HepG2 (cell line): ENCODE measurements around the gene NAV2. TPM values are rescaled to one million over a fixed set of nuclear protein-coding genes. Genes with fewer than 3 reads are reported as not detected.

Experiments used
- ARHGAP35 ChIP-seq: sonication (generic); formaldehyde crosslinking; IDR thresholded peaks from 2 replicates; pipeline ENCODE4 v1.9.0; 2022; ENCODE audit warnings: mild to moderate bottlenecking, inconsistent platforms, moderate library complexity, missing genetic modification reagents, borderline replicate concordance
- ATAD3A ChIP-seq: sonication (generic); formaldehyde crosslinking; IDR thresholded peaks from 2 replicates; pipeline ENCODE4 v1.4.0; 2020; ENCODE audit warnings: missing genetic modification reagents
- HDAC2 ChIP-seq: sonication (generic); formaldehyde crosslinking; IDR thresholded peaks from 2 replicates; pipeline ENCODE4 v1.4.0; 2020; ENCODE audit warnings: missing genetic modification reagents
- JUN ChIP-seq: sonication (generic); formaldehyde crosslinking; IDR thresholded peaks from 2 replicates; pipeline ENCODE4 v1.4.0; 2020; ENCODE audit warnings: mild to moderate bottlenecking, missing genetic modification reagents
- MTA1 ChIP-seq: sonication (generic); formaldehyde crosslinking; IDR thresholded peaks from 2 replicates; pipeline ENCODE4 v1.4.0; 2020; ENCODE audit warnings: missing genetic modification reagents, mild to moderate bottlenecking, borderline replicate concordance
- RBAK ChIP-seq: sonication (generic); formaldehyde crosslinking; IDR thresholded peaks from 2 replicates; pipeline ENCODE4 v1.5.1; 2020; ENCODE audit warnings: mild to moderate bottlenecking, missing genetic modification reagents
- RXRA ChIP-seq: sonication (generic); formaldehyde crosslinking; IDR thresholded peaks from 2 replicates; pipeline ENCODE4 v1.5.1; 2020; ENCODE audit warnings: missing genetic modification reagents
- SMARCE1 ChIP-seq: fragments of 450-650 bp; IDR thresholded peaks from 2 replicates; pipeline ENCODE4 v1.6.1; 2017; ENCODE audit warnings: borderline replicate concordance
- SNAPC2 ChIP-seq: sonication (generic); formaldehyde crosslinking; IDR thresholded peaks from 2 replicates; pipeline ENCODE4 v1.8.1; 2022; ENCODE audit warnings: mild to moderate bottlenecking, missing genetic modification reagents
- SP140L ChIP-seq: sonication (generic); formaldehyde crosslinking; IDR thresholded peaks from 2 replicates; pipeline ENCODE4 v1.4.0; 2020; ENCODE audit warnings: missing genetic modification reagents, borderline replicate concordance
- SYNCRIP ChIP-seq: fragments of 200-400 bp; formaldehyde crosslinking; IDR thresholded peaks from 2 replicates; pipeline ENCODE4 v1.6.1; 2018; ENCODE audit warnings: mild to moderate bottlenecking, low read depth, low read length; ENCODE audit not compliant: insufficient read depth
- ZBTB21 ChIP-seq: sonication (generic); formaldehyde crosslinking; IDR thresholded peaks from 2 replicates; pipeline ENCODE4 v1.4.0; 2020; ENCODE audit warnings: missing genetic modification reagents
- ZBTB38 ChIP-seq: sonication (generic); formaldehyde crosslinking; IDR thresholded peaks from 2 replicates; pipeline ENCODE4 v1.5.1; 2020; ENCODE audit warnings: mild to moderate bottlenecking, missing genetic modification reagents
- ZNF629 ChIP-seq: sonication (generic); formaldehyde crosslinking; conservative IDR thresholded peaks from 2 replicates; pipeline ENCODE4 v1.5.0; 2020; ENCODE audit warnings: missing genetic modification reagents
- ZNF674 ChIP-seq: sonication (generic); formaldehyde crosslinking; IDR thresholded peaks from 2 replicates; pipeline ENCODE4 v1.5.0; 2020; ENCODE audit warnings: low read depth, mild to moderate bottlenecking, missing genetic modification reagents
- ZNF768 ChIP-seq: sonication (generic); formaldehyde crosslinking; IDR thresholded peaks from 2 replicates; pipeline ENCODE4 v1.4.0; 2020; ENCODE audit warnings: missing genetic modification reagents
- polyA plus RNA-seq, 8 experiments: library from polyadenylated mRNA; depleted of rRNA in 3 of 8; stranded (reverse) in 7 of 8; unstranded in 1 of 8; fragments of >200 nt; fragmentation: Illumina TruSeq in 4 of 8; extraction: Trizol in 4 of 8; gene quantifications; 2 replicates each; pipeline versions ENCODE4 v1.2.1 to v1.2.3, GENCODE V29; 2011 to 2016; ENCODE audit warnings: low read depth in 4 of 8, missing spikeins in 1 of 8, mixed read lengths in 1 of 8; ENCODE audit not compliant: insufficient read depth in 1 of 8
- total RNA-seq, 5 experiments: library from RNA; depleted of rRNA; stranded (reverse); fragments of >200 nt; fragmentation: Illumina TruSeq; extraction: Trizol; gene quantifications; 2 replicates each; pipeline ENCODE4 v1.2.3, GENCODE V29; 2016; ENCODE audit warnings: low read depth in 1 of 5
- TF ChIP-seq, protein P1 (sequence below): IDR thresholded peaks from 2 replicates; pipeline ENCODE4 v1.4.0; 2020; ENCODE audit warnings: mild to moderate bottlenecking, missing genetic modification reagents
- TF ChIP-seq, protein P2 (sequence below): sonication (generic); formaldehyde crosslinking; IDR thresholded peaks from 2 replicates; pipeline ENCODE4 v1.4.0; 2020; ENCODE audit warnings: mild to moderate bottlenecking, missing genetic modification reagents
- TF ChIP-seq, protein P3 (sequence below): IDR thresholded peaks from 2 replicates; pipeline ENCODE4 v1.6.1; 2016; ENCODE audit warnings: missing genetic modification reagents, missing compliant biosample characterization
- TF ChIP-seq, protein P4 (sequence below): sonication (generic); formaldehyde crosslinking; IDR thresholded peaks from 2 replicates; pipeline ENCODE4 v1.4.0; 2020; ENCODE audit warnings: missing genetic modification reagents
- TF ChIP-seq, protein P5 (sequence below): sonication (generic); formaldehyde crosslinking; IDR thresholded peaks from 2 replicates; pipeline ENCODE4 v1.4.0; 2020; ENCODE audit warnings: low read depth, mild to moderate bottlenecking, missing genetic modification reagents

Gene NAV2
- total and polyA plus RNA-seq, 2 of the 13 experiments (the other 11 are each of a cell fraction or from before 2014, with no cell fraction given): 9.3 to 34.6 TPM

DNA sequence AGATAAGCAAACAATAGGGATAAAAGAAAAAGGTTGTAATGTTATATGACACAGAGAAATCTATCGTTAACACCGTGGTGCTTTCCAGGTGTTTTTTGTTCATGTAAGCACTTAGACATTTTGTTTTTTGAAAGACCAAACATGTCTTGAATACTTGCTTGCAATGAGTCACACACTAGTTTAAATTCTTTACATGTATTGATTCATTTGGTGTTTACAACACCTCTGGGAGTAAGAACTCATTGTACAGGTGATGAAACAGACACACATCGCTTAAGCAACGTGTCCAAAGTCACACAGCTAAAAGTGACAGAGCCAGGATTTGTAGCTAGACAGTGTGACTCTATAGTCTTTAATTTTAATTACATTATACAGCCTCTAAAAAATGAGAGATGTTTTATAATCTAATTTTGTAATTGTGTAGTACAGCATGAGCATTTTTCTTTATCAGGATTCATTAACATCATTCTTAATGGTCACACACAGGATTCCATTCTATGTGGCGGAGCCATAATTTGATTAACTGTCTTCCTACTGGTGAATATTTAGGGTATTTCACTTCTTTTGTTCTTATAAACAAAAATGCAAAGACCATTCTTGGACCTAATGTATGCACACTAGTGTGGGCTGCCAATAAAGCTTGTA is 298.8 kb downstream of the NAV2 start (continued):
- TF ChIP-seq, protein P1, sequence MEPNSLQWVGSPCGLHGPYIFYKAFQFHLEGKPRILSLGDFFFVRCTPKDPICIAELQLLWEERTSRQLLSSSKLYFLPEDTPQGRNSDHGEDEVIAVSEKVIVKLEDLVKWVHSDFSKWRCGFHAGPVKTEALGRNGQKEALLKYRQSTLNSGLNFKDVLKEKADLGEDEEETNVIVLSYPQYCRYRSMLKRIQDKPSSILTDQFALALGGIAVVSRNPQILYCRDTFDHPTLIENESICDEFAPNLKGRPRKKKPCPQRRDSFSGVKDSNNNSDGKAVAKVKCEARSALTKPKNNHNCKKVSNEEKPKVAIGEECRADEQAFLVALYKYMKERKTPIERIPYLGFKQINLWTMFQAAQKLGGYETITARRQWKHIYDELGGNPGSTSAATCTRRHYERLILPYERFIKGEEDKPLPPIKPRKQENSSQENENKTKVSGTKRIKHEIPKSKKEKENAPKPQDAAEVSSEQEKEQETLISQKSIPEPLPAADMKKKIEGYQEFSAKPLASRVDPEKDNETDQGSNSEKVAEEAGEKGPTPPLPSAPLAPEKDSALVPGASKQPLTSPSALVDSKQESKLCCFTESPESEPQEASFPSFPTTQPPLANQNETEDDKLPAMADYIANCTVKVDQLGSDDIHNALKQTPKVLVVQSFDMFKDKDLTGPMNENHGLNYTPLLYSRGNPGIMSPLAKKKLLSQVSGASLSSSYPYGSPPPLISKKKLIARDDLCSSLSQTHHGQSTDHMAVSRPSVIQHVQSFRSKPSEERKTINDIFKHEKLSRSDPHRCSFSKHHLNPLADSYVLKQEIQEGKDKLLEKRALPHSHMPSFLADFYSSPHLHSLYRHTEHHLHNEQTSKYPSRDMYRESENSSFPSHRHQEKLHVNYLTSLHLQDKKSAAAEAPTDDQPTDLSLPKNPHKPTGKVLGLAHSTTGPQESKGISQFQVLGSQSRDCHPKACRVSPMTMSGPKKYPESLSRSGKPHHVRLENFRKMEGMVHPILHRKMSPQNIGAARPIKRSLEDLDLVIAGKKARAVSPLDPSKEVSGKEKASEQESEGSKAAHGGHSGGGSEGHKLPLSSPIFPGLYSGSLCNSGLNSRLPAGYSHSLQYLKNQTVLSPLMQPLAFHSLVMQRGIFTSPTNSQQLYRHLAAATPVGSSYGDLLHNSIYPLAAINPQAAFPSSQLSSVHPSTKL (CRISPR knock-in tag): peak; percentile 88
- TF ChIP-seq ARHGAP35 (CRISPR knock-in tag) (no peak), RBAK (CRISPR knock-in tag) (no peak), MTA1 (CRISPR knock-in tag) (no peak), SYNCRIP (no peak), SNAPC2 (CRISPR knock-in tag) (no peak), ZBTB21 (CRISPR knock-in tag) (no peak), SP140L (no peak), ZNF768 (CRISPR knock-in tag) (no peak), HDAC2 (peak; percentile 58; the same call in 1 of the 2 replicates), RXRA (CRISPR knock-in tag) (no peak), JUN (CRISPR knock-in tag) (peak; percentile 82; the same call in 1 of the 2 replicates), ZNF629 (no peak), SMARCE1 (peak; percentile 41; the same call in 1 of the 2 replicates), ZNF674 (CRISPR knock-in tag) (no peak), ATAD3A (CRISPR knock-in tag) (no peak), ZBTB38 (no peak)
- TF ChIP-seq, protein P2, sequence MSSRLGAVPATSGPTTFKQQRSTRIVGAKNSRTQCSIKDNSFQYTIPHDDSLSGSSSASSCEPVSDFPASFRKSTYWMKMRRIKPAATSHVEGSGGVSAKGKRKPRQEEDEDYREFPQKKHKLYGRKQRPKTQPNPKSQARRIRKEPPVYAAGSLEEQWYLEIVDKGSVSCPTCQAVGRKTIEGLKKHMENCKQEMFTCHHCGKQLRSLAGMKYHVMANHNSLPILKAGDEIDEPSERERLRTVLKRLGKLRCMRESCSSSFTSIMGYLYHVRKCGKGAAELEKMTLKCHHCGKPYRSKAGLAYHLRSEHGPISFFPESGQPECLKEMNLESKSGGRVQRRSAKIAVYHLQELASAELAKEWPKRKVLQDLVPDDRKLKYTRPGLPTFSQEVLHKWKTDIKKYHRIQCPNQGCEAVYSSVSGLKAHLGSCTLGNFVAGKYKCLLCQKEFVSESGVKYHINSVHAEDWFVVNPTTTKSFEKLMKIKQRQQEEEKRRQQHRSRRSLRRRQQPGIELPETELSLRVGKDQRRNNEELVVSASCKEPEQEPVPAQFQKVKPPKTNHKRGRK (CRISPR knock-in tag): no peak
- TF ChIP-seq, protein P3, sequence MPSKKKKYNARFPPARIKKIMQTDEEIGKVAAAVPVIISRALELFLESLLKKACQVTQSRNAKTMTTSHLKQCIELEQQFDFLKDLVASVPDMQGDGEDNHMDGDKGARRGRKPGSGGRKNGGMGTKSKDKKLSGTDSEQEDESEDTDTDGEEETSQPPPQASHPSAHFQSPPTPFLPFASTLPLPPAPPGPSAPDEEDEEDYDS (CRISPR knock-in tag): no peak
- TF ChIP-seq, protein P4, sequence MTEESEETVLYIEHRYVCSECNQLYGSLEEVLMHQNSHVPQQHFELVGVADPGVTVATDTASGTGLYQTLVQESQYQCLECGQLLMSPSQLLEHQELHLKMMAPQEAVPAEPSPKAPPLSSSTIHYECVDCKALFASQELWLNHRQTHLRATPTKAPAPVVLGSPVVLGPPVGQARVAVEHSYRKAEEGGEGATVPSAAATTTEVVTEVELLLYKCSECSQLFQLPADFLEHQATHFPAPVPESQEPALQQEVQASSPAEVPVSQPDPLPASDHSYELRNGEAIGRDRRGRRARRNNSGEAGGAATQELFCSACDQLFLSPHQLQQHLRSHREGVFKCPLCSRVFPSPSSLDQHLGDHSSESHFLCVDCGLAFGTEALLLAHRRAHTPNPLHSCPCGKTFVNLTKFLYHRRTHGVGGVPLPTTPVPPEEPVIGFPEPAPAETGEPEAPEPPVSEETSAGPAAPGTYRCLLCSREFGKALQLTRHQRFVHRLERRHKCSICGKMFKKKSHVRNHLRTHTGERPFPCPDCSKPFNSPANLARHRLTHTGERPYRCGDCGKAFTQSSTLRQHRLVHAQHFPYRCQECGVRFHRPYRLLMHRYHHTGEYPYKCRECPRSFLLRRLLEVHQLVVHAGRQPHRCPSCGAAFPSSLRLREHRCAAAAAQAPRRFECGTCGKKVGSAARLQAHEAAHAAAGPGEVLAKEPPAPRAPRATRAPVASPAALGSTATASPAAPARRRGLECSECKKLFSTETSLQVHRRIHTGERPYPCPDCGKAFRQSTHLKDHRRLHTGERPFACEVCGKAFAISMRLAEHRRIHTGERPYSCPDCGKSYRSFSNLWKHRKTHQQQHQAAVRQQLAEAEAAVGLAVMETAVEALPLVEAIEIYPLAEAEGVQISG (CRISPR knock-in tag): no peak
- TF ChIP-seq, protein P5, sequence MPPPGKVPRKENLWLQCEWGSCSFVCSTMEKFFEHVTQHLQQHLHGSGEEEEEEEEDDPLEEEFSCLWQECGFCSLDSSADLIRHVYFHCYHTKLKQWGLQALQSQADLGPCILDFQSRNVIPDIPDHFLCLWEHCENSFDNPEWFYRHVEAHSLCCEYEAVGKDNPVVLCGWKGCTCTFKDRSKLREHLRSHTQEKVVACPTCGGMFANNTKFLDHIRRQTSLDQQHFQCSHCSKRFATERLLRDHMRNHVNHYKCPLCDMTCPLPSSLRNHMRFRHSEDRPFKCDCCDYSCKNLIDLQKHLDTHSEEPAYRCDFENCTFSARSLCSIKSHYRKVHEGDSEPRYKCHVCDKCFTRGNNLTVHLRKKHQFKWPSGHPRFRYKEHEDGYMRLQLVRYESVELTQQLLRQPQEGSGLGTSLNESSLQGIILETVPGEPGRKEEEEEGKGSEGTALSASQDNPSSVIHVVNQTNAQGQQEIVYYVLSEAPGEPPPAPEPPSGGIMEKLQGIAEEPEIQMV (CRISPR knock-in tag): no peak
